A204.1 (cell line): Measurements from ENCODE around the gene LDB1.

Source experiments
- FAIRE-seq: peaks from 2 replicates; lab custom pipeline; 2012; peaks lifted over from hg19 to GRCh38; lab: Jason Lieb, UNC

LDB1 gene

DNA sequence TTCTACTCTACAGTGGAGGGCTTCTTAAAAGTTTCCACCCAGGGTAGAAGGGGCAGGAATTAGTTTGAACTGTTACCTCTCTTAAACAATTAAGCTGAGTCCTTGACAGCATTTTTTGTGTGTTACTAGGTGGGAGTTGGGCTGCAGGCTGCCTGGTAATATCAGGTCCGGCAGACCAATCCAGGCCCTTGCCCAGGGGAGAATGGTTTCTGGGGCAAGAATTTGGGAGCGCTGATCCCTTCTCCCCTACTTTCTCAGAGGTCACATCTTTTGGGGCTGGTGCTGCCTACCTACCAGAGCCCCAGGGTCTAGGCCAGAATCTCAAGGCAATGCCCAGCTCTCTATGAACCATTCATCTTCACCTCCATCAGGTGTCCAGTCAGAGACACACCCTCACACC, 14.2 kb upstream of the LDB1 start:
- FAIRE-seq, result no peak

DNA sequence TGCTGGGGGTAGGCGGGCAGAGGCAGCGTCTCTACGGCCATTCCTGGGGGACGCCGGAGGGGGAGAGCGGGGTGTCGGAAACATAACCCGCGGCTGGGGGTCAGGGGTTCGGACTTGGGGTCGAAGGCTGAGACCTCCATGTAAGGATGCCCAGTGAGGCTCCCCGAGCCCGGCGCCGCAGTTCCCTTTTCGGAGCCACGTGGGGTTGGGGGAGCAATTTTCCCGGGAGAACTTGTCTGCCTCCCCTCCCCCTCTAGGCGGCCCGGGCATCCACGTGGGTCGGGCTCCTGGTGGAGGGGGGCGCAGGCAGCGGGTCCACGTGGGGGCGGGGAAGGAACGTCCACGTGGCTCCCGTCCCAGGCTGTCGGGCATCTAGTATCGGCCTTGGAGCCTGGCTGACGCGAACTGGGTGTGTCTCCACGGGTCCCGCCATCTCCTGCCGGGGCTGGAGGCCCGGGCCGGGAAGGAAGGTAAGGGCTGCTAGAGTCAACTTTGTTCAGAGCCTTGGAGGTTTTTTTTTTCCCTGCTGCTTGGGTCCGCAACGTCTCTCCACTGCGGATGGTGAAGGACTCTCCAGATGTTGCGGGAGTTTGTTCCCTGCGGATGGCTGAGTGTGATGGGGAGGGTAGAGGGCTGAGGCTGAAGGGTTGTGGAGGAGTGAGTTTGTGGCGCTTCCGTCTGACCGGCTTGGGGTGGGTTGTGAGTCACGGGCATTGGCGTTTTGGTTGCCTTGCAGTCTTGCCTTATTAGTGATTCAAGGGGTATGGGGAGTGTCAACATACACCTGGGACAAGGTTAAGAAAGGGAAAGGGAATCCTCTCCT, 13.4 kb upstream of the LDB1 start:
- no peak for FAIRE-seq

DNA sequence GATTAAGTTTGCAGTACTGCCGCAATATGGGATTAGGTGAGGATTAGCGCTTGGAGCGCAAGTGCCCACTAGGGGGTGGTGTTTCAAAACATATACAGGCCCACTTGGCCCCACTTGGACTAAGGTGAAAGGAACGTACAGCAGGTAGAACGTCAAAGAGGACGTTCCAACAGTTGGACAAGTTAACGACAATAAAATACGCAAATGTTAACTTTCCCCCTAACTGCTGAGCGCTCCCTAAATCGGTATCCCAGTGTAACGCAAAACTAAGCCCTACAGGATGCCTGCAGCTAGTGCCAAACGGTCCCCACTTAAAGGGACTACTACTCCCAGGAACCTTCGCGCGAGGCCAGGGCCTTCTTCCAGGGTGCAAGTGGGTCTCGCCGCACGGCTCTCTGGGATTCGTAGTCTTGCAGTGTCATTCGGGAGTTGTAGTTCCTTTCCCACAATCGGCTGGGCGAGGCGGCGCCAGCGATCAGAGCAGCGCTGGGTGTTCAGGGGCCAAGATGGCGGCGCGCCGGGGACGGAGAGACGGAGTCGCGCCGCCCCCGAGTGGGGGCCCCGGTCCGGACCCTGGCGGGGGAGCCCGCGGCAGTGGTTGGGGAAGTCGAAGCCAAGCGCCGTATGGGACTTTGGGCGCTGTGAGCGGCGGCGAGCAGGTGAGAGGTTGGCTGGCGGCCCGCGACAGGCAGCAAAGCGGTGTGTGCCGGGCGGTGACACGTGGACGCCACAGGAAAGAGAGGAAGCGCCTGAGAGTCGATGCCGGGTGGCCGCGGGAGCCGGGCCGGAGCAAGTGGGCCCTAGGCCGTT, 12.6 kb upstream of the LDB1 start, which contains the start of gene PPRC1:
TSS of gene PPRC1 (plus strand) at position 478 of the 810 bp plus-strand sequence. CDS start at position 507, 29 bp downstream.
- FAIRE-seq, result peak; percentile 85

DNA sequence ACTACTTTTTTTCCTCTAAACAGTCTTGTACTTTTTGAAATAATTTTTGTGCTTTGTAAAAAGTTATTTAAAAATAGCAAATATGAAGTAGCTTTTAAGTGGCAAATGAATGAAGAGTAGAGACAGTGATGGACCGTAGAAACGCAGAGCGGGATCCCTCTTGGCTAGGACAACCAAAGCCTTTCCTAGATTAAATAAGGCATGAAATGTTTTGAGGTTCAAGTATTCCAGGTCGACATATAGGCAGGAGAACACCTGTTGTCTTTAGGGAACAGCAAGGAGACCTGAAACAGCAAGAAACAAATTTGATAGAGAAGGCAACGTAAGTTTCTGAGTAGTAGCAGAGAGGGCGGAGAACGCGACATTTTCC, 12.0 kb upstream of the LDB1 start:
- no peak for FAIRE-seq

DNA sequence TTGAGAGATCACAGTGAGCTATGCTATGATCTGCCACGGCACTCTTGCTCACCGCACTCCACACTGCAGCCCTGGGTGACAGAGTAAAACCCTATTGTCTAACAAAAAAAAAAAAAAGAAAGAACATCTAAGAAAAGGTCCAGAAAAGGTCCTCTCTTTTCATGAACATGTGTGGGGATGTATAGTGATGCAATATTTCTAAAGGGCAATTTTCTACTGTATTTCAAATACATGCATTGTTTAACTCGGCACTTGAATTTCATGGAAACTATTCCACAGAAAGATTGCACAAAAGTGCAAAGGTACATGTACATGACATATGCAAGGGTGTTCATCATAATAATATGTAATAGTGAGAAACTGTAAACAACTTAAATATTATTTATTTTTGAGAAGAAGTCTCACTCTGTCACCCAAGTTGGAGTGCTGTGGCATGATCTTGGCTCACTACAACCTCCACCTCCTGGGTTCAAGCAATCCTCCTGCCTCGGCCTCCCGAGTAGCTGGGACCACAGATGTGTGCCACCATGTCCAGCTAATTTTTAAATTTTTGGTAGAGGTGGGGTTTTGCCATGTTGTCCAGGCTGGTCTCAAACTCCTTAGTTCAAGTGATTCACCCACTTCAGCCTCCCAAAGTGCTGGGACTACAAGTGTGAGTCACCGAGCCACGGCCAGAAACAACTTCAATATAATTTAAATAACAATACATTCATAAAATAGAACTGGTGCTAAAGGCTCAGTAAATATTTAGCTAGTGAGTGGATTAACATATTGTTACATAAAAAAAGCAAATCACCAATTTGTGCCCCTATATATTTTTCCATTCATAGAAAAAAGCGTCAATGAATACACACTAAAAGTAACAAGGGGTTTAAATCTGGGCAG, 11.4 kb upstream of the LDB1 start:
- FAIRE-seq, result no peak

DNA sequence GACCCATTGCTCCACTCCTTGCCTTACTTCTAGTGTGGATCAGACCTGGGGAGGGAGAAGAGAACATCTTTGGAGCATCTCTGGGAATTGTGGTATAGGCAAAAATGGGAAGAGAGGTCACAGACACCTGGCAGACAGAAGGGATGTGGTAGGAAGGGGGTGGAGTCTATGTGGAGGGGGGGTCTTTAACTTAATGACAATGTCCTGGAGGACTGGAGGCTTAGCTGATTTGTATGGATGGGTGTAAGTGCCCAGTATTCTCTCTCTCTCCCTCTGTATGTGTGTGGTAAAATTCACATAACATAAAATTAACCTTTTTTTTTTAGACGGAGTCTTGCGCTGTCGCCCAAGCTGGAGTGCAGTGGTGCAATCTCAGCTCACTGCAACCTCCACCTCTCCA, 3.1 kb upstream of the LDB1 start:
- no peak for FAIRE-seq

DNA sequence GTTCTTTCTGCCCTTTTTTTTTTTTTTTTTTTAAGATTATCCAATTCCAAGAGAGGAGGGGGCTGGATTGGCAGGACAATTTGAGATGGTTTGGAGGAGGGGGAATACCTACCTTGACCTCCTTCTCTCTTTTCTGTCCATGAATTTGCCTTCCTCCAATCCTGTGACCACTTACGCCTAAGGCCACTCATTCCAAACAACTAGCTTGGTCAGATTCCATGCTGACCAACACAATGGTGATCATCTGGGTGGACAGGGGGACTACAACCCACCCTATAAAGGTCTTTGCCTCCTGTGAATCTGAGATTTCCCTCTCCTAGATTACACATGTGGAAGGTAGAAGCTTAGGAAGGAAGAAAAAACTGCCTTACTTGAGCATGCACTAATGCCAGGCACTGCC, 2.3 kb upstream of the LDB1 start:
- no peak for FAIRE-seq

DNA sequence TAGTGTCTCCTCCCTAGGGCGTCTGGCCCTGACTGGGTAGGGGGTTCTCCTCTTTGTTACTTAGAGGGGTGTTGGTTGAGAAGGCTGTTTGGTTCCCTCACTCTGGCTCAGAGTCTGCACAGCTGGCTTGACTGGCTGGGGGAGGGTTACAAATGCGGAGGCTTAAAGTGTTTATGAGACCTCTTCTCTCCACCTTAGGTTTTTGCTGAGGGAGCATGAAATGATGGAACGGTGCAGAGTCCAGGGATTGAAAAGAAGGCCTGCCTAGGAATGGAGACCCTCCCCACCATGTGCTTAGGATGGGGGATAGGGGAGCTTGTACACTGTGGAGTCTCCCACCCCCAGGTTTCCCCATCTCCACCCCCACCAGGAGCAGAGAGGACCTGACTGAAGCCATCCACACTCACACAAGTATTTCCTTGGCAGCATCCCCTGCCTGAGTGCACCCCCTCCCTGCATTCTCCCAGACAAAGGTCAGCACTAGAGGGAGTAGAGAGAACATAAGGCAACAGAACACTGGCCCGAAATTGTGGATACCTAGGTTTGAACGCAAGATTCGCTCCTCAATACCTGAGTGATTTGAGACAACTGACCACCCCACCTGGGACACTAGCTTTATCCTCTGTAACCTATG, 1.7 kb upstream of the LDB1 start:
- no peak for FAIRE-seq

DNA sequence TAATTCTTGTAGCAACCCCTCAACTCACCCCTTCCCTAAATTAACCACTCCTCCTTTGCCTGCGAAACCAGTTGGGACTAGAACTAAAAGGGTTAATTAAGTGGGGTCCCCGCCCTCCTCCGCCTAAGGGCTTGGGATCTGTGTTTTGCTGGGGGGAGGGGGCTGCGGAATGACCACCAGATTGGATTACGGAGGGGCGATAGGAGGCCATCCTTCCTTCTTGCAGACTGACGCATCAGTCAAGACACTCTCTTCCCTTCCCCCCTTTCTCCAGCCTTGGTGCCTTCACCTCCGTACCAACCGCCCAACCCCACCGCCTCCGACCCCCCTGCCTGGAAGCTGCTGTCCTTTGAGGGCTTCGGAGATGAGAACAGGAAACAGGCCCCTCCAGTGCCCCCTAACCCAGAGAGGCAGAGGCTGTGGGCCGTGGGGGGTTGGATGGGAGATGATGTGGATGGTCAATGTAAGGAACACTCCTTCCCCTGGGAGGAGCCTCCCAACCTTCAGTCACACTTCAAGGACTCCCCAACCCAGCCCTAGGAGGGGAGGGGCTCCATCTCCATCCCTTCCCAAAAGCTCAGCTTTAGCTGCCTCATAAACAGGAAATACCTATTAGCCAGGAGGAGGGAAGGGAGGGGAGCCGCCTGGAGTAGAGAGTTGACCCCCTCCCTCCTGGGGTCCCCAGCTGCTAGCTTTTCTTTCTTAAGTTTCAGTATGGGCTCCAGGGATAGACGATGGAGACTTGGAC, 997 bp upstream of the LDB1 start:
- FAIRE-seq, result no peak

DNA sequence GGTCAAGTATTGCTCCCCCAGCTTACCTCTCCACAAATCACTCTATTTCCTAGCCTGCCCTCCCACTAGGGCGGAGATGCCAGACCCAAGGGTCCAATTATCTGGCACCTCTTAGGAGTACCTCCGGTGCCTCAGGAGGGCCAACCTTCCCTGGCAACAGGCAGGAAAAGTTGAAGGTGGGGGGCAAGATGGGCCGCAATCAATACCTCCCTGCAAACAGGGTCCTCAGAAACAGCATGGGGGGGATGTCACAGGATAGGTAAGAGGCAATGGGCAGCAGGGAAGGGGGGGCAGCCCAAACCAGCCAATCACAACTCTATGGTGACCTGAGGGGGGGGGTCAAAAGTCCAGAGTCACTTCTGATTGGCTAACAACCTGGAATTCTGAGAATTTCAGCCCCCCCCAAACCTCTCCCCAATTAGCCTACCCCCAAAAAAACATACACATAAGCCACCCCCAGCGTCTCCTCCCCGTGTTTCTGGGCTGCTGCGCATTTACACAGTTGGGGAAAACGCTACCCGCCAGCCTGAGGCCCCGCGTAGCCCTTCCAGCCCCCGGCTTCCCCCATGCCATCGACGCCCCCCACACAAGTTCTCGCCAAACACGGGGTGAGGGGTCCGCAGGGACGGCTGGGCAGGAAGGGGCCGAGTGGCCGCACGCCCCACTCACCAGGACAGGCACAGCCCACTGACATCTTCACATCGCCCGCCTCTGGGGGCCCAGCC, 589 bp downstream of the LDB1 start:
- FAIRE-seq, result no peak

DNA sequence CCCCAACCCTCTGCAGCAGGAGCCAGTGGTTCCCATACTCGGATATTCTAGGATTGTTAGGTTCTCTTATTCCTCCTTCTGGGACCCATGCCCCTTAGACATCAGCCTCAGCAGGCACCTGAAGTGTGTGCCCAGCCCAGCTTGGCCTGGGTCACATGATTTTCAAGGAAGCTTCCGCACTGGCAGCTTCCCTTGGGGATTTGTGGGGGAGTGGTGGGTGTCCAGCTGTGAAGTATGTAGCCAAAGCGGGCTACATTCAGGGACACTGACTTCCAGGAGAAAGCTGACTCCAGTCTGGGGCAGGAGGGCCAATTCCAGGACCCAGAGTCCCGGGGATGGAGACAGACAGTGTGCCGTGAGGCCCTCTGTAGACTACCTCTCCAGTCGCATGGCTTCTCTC, 1.3 kb downstream of the LDB1 start:
- no peak for FAIRE-seq

DNA sequence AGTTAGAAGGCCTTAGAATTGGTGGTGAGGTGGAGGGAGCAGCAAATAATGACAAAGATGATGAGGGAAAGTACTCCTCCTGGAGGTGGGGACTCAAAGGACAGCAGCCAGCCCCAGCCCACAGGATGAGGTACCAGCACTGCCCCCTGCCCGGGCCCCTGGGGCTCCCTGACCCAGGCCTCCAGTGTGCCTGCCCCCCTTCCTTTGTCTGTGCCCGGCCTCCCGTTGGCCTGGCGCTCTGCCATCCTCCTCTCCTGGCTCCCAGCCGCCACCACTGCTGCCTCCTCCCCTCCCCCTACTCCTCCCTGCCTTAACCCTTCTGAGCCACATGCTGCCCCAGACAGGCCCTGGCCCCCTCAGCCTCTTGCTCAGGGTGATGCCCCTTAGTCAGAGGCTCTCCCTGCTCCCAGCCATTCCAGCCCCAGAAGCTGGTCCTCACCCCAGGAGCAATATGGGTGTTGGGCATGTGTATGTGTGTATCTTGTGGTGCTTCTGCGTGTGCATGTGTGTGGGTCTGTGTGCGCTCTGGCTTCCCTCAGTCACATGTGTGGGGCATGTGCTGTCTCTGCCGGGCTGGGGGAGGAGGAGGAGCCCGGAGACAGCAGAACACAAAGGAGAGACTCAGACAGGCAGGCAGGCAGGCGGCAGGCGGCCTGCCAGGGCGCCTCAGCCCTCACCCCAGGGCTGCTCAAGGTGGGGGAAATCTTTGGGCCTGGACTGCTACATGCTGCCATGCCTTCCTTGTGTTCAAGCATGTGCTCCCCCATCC, 2.6 kb downstream of the LDB1 start:
- no peak for FAIRE-seq

DNA sequence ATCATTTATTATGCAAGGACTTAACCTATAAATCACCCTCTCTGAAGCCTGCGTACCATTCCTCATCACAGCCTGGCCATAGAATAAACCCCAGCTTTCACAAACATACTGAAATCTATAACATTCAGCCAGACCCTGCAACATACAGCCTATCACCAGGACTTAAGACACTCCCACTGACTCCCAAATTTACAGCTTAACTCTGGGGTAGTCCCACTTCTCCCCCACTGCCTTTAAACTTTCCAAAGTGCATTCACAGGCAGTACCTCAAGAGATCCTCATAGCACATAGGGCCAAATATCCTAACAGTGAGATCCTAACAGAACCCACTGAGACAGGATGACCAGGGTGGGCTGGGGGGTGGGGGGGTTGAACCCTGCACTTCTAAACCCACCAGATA, 3.5 kb downstream of the LDB1 start:
- no peak for FAIRE-seq

DNA sequence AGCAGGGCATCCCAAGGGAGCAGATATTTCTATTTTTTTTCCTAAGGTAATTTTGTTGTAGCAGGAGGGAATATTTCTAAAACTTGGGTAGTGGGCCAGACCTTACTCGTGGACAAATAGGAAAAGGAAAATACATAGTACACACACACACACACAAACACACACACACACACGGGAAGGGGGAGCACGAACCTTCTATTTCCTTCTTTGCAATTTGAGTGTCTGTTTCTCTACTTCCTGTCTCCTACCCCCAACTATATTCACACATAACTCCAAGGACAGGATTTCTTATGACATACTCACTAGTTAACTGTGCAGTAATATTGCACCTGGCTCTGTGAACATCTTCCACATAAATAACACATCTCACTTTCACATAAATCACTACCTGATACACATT, 4.4 kb downstream of the LDB1 start:
- FAIRE-seq, result no peak

DNA sequence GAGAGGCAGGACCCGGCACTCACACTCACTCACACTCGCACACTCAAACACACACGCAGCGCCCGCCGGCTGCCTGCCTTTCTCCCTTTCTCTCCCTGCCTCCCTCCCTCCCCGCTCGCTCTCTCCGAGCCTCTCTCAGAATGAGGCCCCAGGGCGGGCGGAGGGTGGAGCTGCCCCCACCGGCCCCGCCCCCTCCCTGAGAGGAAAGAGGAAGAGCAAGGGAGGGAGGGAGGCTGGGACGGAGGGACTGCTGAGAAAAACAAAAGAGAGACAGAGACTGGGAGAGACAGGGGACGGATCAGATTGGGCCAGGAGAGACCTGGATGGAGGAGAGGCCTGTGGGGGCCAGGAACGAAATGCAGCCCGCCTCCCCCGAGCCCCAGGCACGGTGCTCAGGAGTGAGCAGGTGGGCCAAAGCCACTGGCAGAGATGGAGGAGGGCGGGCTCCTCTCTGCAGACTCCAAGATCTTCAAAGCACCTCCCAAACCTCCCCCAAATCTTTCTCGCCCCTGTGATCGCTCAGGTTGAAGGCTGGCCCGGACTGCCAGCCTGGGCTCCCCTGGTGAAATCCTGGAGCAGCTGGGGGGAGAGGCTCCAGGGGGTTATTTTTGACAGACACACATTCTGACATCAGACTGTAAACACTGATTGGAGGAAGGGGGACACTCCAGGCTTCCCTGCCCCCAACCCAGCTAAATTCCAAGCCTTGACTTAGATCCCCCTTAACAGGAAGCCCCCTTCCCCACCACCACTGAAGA, 5.1 kb downstream of the LDB1 start:
- no peak for FAIRE-seq

DNA sequence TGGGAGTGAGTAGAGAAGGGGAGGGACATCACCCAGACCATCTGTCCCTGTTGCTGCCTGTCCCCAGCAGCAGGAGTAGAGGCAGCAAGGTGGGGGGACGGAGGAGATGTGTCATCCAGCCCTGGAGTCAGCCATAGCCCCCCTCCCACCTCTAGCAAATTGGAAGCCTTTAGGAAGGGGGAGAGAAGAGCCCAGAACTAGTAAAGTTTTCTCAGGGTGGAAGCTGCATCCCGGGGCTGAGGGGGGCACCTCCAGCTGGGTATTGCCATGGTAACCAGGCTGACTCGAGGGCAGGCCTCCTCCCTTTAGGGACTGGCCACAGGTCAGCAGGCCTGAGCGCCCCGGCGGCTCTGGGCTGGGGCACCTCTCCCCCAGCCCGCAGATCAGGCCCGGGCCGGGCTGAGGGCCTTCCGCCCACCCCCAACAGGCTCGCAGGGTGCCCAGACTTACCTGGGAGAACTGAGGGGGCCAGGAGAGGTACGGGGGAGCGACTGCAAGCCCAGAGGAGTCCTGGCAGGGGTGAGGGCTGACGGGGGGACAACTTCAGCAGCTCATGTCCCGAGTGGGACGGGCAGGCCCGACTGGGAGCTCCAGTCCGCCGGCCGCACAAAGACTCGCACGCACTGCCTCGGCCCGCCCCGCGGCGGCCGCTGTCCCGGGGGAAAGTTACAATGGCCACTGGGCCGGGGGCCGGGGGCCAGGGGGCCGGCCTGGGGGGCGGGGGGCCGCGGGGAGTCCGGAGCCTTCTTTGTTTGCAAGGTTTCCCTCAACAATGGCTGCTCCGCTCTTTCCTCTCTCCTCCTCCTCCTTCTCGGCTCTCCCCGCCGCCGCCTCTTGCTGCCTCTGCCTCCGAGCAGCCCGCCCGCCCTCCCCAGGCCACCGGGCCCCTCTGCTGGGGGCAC, 6.0 kb downstream of the LDB1 start:
- FAIRE-seq, result no peak

DNA sequence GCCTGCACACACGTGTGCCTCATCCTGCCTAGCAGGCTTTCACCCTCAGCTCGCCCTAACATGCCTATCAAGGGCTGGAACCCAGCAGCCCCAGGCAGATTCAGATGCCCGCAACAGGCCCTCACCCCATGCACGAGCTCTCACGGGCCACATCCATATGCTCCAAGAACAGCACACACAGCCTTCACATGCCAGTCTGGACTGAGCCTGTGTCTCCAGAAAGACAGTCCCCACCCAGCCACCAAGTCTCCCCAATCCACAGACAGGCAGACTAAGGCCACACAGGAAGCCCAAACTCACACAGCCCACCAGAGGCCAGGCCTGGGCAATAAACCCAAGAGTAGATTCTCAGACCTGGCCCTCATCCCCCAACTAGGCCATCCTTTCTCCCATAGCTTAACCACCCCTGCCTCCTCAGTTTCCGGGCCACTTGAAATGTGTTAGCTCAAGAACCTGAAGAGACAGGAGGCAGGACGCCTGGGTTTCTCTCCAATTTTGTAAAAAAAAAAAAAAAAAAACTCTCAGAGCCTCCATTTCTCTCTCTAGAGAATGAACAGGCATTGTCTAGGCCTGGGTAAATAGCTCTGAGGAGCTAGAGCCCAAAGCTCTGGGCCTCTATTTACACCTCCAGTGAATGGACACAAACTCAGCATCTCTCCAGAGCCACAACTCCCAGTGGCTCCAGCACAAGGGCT, 6.8 kb downstream of the LDB1 start:
- FAIRE-seq, result no peak
